HG03066 (cell line): ENCODE results near the gene THOC5.
"Not testable (repeated sequence)": the region's sequence is repeated elsewhere in the genome, so short reads cannot be mapped to it uniquely, and the experiment has no call there.

Experiments
- ATAC-seq: cut with Tn5 transposase; IDR thresholded peaks from one replicate; pipeline ENCODE4 v1.9.1; 2021; ENCODE audit warnings: low read depth; ENCODE audit not compliant: unreplicated experiment

Gene THOC5

GRCh38 chr22:29511126-29511862 lies 42.3 kb downstream of the THOC5 start:
- ATAC-seq, result no peak

GRCh38 chr22:29510542-29510941 lies 43.0 kb downstream of the THOC5 start:
- ATAC-seq, result no peak

- no peak for ATAC-seq
These were observed 43.7 kb downstream of the THOC5 start for GRCh38 chr22:29509815-29510214.

- no peak for ATAC-seq
These were observed 44.3 kb downstream of the THOC5 start for GRCh38 chr22:29509298-29509697.

GRCh38 chr22:29503811-29504372 lies 49.7 kb downstream of the THOC5 start:
- no peak for ATAC-seq

GRCh38 chr22:29499852-29500251 lies 53.7 kb downstream of the THOC5 start:
- no peak for ATAC-seq

GRCh38 chr22:29493636-29494035 lies 59.9 kb downstream of the THOC5 start:
- no peak for ATAC-seq

- no peak for ATAC-seq
These were observed 62.5 kb downstream of the THOC5 start for GRCh38 chr22:29491012-29491411.

- ATAC-seq, result not testable (repeated sequence)
These were observed 64.3 kb downstream of the THOC5 start for GRCh38 chr22:29489127-29489780.

GRCh38 chr22:29487426-29487986 lies 66.1 kb downstream of the THOC5 start:
- no peak for ATAC-seq

- ATAC-seq, result no peak
These were observed 68.1 kb downstream of the THOC5 start for GRCh38 chr22:29485448-29485847.

- no peak for ATAC-seq
These were observed 68.9 kb downstream of the THOC5 start for GRCh38 chr22:29484642-29485041.

- ATAC-seq, result no peak
These were observed 70.3 kb downstream of the THOC5 start for GRCh38 chr22:29483254-29483653.

- ATAC-seq, result no peak
These were observed 70.8 kb downstream of the THOC5 start for GRCh38 chr22:29482726-29483125.

GRCh38 chr22:29482253-29482652 lies 71.3 kb downstream of the THOC5 start:
- no peak for ATAC-seq

GRCh38 chr22:29481265-29482000 lies 72.1 kb downstream of the THOC5 start:
- ATAC-seq, result no peak

- no peak for ATAC-seq
These were observed 72.9 kb downstream of the THOC5 start for GRCh38 chr22:29480512-29481264.

GRCh38 chr22:29480262-29480511 lies 73.4 kb downstream of the THOC5 start:
- ATAC-seq, result no peak

GRCh38 chr22:29479417-29480261 lies 73.9 kb downstream of the THOC5 start, which contains the start of gene NEFH:
TSS of gene NEFH (plus strand) at chr22:29480218. CDS start at chr22:29480263, 45 bp downstream.
- ATAC-seq, result no peak
